T-helper 1 cell treated with Interleukin-12 subunit alpha and Interleukin-12 subunit beta and Interleukin-4 antibody, amounts not matched to agents 30 μg/mL and 1 μg/mL, for 36 hours (primary cell): Measurements from ENCODE around the gene RGSL1.

Source experiments
- H3K27ac Mint-ChIP-seq: one replicate; pipeline ENCODE4 v1.8.0; 2021; ENCODE audit warnings: mild to moderate bottlenecking, mixed read lengths
- H3K27me3 Mint-ChIP-seq: one replicate; pipeline ENCODE4 v1.8.0; 2021; ENCODE audit warnings: low read depth, mixed read lengths
- H3K36me3 Mint-ChIP-seq: one replicate; pipeline ENCODE4 v1.8.0; 2021; ENCODE audit warnings: low read depth, mixed read lengths
- H3K4me1 Mint-ChIP-seq: one replicate; pipeline ENCODE4 v1.8.0; 2021; ENCODE audit warnings: low read depth, mixed read lengths
- H3K4me3 Mint-ChIP-seq: one replicate; pipeline ENCODE4 v1.8.0; 2021; ENCODE audit warnings: mild to moderate bottlenecking, moderate library complexity, mixed read lengths
- H3K9me3 Mint-ChIP-seq: one replicate; pipeline ENCODE4 v1.8.0; 2021; ENCODE audit warnings: mixed read lengths

The RGSL1 gene

GRCh38 chr1:182549346-182549745 lies 99.4 kb downstream of the RGSL1 start:
- H3K4me1 Mint-ChIP-seq = no peaks in the 10 kb centered on the region
- no peak overlapping the region for H3K27ac Mint-ChIP-seq
- no peaks in the 10 kb centered on the region for H3K36me3 Mint-ChIP-seq
- peaks cover 5% of the 10 kb centered on the region for H3K9me3 Mint-ChIP-seq
- peaks cover 19% of the 10 kb centered on the region for H3K27me3 Mint-ChIP-seq
- H3K4me3 Mint-ChIP-seq = no peak overlapping the region

GRCh38 chr1:182549811-182550210 lies 99.9 kb downstream of the RGSL1 start:
- no peaks in the 10 kb centered on the region for H3K4me1 Mint-ChIP-seq
- H3K9me3 Mint-ChIP-seq = peaks cover 5% of the 10 kb centered on the region
- H3K27ac Mint-ChIP-seq = no peak overlapping the region
- H3K36me3 Mint-ChIP-seq = no peaks in the 10 kb centered on the region
- peaks cover 15% of the 10 kb centered on the region for H3K27me3 Mint-ChIP-seq
- no peak overlapping the region for H3K4me3 Mint-ChIP-seq

- H3K27ac Mint-ChIP-seq = no peak overlapping the region
- H3K4me3 Mint-ChIP-seq = no peak overlapping the region
- no peaks in the 10 kb centered on the region for H3K4me1 Mint-ChIP-seq
- H3K36me3 Mint-ChIP-seq = no peaks in the 10 kb centered on the region
- H3K27me3 Mint-ChIP-seq = no peaks in the 10 kb centered on the region
- H3K9me3 Mint-ChIP-seq = peaks cover 5% of the 10 kb centered on the region
These were observed 102.6 kb downstream of the RGSL1 start for GRCh38 chr1:182552527-182552926.

- H3K36me3 Mint-ChIP-seq = no peaks in the 10 kb centered on the region
- H3K9me3 Mint-ChIP-seq = peaks cover 5% of the 10 kb centered on the region
- H3K4me3 Mint-ChIP-seq = no peak overlapping the region
These were observed 105.5 kb downstream of the RGSL1 start for GRCh38 chr1:182555493-182555892.

GRCh38 chr1:182556279-182556678 lies 106.3 kb downstream of the RGSL1 start:
- H3K4me1 Mint-ChIP-seq = no peaks in the 10 kb centered on the region
- peaks cover 5% of the 10 kb centered on the region for H3K9me3 Mint-ChIP-seq
- no peak overlapping the region for H3K4me3 Mint-ChIP-seq
- H3K27me3 Mint-ChIP-seq = peaks cover 3% of the 10 kb centered on the region
- no peaks in the 10 kb centered on the region for H3K36me3 Mint-ChIP-seq
- no peak overlapping the region for H3K27ac Mint-ChIP-seq

More at GRCh38 chr1:182555493-182555892, 105.5 kb downstream of the RGSL1 start:
- Mint-ChIP-seq H3K27me3 (peaks cover 3% of the 10 kb centered on the region), H3K27ac (no peak overlapping the region), H3K4me1 (no peaks in the 10 kb centered on the region)

- no peaks in the 10 kb centered on the region for H3K9me3 Mint-ChIP-seq
- no peaks in the 10 kb centered on the region for H3K36me3 Mint-ChIP-seq
- no peaks in the 10 kb centered on the region for H3K4me1 Mint-ChIP-seq
- peaks cover 12% of the 10 kb centered on the region for H3K27me3 Mint-ChIP-seq
- H3K4me3 Mint-ChIP-seq = no peak overlapping the region
- H3K27ac Mint-ChIP-seq = no peak overlapping the region
These were observed 110.5 kb downstream of the RGSL1 start for GRCh38 chr1:182560392-182560984.

GRCh38 chr1:182561456-182561855 lies 111.5 kb downstream of the RGSL1 start:
- Mint-ChIP-seq H3K4me3 (no peak overlapping the region), H3K36me3 (no peaks in the 10 kb centered on the region), H3K4me1 (no peaks in the 10 kb centered on the region), H3K9me3 (no peaks in the 10 kb centered on the region), H3K27me3 (peaks cover 12% of the 10 kb centered on the region), H3K27ac (no peak overlapping the region)

- Mint-ChIP-seq H3K27ac (no peak overlapping the region), H3K9me3 (no peaks in the 10 kb centered on the region), H3K4me3 (no peak overlapping the region), H3K36me3 (no peaks in the 10 kb centered on the region), H3K4me1 (no peaks in the 10 kb centered on the region), H3K27me3 (peaks cover 12% of the 10 kb centered on the region)
These were observed 113.1 kb downstream of the RGSL1 start for GRCh38 chr1:182563095-182563494.

- Mint-ChIP-seq H3K36me3 (no peaks in the 10 kb centered on the region), H3K4me3 (no peak overlapping the region), H3K9me3 (no peaks in the 10 kb centered on the region), H3K4me1 (no peaks in the 10 kb centered on the region), H3K27ac (no peak overlapping the region), H3K27me3 (peaks cover 12% of the 10 kb centered on the region)
These were observed 114.6 kb downstream of the RGSL1 start for GRCh38 chr1:182564406-182565004.

- Mint-ChIP-seq H3K27me3 (peaks cover 9% of the 10 kb centered on the region), H3K36me3 (no peaks in the 10 kb centered on the region), H3K4me3 (no peak overlapping the region), H3K27ac (no peak overlapping the region), H3K9me3 (no peaks in the 10 kb centered on the region), H3K4me1 (no peaks in the 10 kb centered on the region)
These were observed 115.6 kb downstream of the RGSL1 start for GRCh38 chr1:182565537-182565936.

- Mint-ChIP-seq H3K4me3 (no peak overlapping the region), H3K36me3 (no peaks in the 10 kb centered on the region), H3K9me3 (no peaks in the 10 kb centered on the region), H3K27ac (no peak overlapping the region), H3K4me1 (no peaks in the 10 kb centered on the region), H3K27me3 (peaks cover 9% of the 10 kb centered on the region)
These were observed 117.7 kb downstream of the RGSL1 start for GRCh38 chr1:182567629-182568028.

GRCh38 chr1:182568647-182569284 lies 118.8 kb downstream of the RGSL1 start:
- H3K36me3 Mint-ChIP-seq = no peaks in the 10 kb centered on the region

GRCh38 chr1:182569939-182570610 lies 120.1 kb downstream of the RGSL1 start:
- Mint-ChIP-seq H3K27me3 (peaks cover 5% of the 10 kb centered on the region), H3K4me3 (no peak overlapping the region), H3K27ac (no peak overlapping the region), H3K4me1 (no peaks in the 10 kb centered on the region), H3K36me3 (no peaks in the 10 kb centered on the region), H3K9me3 (no peaks in the 10 kb centered on the region)

More at GRCh38 chr1:182568647-182569284, 118.8 kb downstream of the RGSL1 start:
- Mint-ChIP-seq H3K4me3 (no peak overlapping the region), H3K27me3 (peaks cover 8% of the 10 kb centered on the region), H3K4me1 (no peaks in the 10 kb centered on the region), H3K27ac (no peak overlapping the region), H3K9me3 (no peaks in the 10 kb centered on the region)

- no peaks in the 10 kb centered on the region for H3K27me3 Mint-ChIP-seq
- H3K36me3 Mint-ChIP-seq = peaks cover 2% of the 10 kb centered on the region
- no peak overlapping the region for H3K27ac Mint-ChIP-seq
- H3K4me3 Mint-ChIP-seq = no peak overlapping the region
- H3K9me3 Mint-ChIP-seq = no peaks in the 10 kb centered on the region
- H3K4me1 Mint-ChIP-seq = no peaks in the 10 kb centered on the region
These were observed 120.6 kb downstream of the RGSL1 start for GRCh38 chr1:182570611-182570970.

- Mint-ChIP-seq H3K27me3 (no peaks in the 10 kb centered on the region), H3K4me1 (no peaks in the 10 kb centered on the region), H3K9me3 (no peaks in the 10 kb centered on the region), H3K36me3 (peaks cover 21% of the 10 kb centered on the region), H3K4me3 (no peak overlapping the region), H3K27ac (no peak overlapping the region)
These were observed 124.2 kb downstream of the RGSL1 start for GRCh38 chr1:182574156-182574555.
